ENCODE measurements around the gene MAP2. TPM values are rescaled to one million over a fixed set of nuclear protein-coding genes. Genes with fewer than 3 reads are reported as not detected.

Gene MAP2
- total RNA-seq, 2 donors from 2014 or later = 18.8 to 30.7 TPM

- H3K27ac ChIP-seq = no peak overlapping the region
- H3K4me3 ChIP-seq = no peak overlapping the region
- H3K9me3 ChIP-seq = no peaks in the 10 kb centered on the region
- no peak for TF ChIP-seq POLR2AphosphoS5 (IDR thresholded peaks at IDR 0.05)
- TF ChIP-seq, protein P1, sequence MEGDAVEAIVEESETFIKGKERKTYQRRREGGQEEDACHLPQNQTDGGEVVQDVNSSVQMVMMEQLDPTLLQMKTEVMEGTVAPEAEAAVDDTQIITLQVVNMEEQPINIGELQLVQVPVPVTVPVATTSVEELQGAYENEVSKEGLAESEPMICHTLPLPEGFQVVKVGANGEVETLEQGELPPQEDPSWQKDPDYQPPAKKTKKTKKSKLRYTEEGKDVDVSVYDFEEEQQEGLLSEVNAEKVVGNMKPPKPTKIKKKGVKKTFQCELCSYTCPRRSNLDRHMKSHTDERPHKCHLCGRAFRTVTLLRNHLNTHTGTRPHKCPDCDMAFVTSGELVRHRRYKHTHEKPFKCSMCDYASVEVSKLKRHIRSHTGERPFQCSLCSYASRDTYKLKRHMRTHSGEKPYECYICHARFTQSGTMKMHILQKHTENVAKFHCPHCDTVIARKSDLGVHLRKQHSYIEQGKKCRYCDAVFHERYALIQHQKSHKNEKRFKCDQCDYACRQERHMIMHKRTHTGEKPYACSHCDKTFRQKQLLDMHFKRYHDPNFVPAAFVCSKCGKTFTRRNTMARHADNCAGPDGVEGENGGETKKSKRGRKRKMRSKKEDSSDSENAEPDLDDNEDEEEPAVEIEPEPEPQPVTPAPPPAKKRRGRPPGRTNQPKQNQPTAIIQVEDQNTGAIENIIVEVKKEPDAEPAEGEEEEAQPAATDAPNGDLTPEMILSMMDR (IDR thresholded peaks at IDR 0.05) = no peak
- no peak for TF ChIP-seq POLR2A (IDR thresholded peaks at IDR 0.05)
- no peak for DNase-seq (ENCODE audit: low spot score)
- H3K36me3 ChIP-seq = no peaks in the 10 kb centered on the region
- no peaks in the 10 kb centered on the region for H3K27me3 ChIP-seq (replicated peaks; ENCODE audit: insufficient read depth)
- H3K4me1 ChIP-seq (replicated peaks) = no peaks in the 10 kb centered on the region
- intact Hi-C loops (cut with DNase I) = no loop called here
Observed at GRCh38 chr2:209471037-209471436, 47.2 kb downstream of the MAP2 start.

DNA sequence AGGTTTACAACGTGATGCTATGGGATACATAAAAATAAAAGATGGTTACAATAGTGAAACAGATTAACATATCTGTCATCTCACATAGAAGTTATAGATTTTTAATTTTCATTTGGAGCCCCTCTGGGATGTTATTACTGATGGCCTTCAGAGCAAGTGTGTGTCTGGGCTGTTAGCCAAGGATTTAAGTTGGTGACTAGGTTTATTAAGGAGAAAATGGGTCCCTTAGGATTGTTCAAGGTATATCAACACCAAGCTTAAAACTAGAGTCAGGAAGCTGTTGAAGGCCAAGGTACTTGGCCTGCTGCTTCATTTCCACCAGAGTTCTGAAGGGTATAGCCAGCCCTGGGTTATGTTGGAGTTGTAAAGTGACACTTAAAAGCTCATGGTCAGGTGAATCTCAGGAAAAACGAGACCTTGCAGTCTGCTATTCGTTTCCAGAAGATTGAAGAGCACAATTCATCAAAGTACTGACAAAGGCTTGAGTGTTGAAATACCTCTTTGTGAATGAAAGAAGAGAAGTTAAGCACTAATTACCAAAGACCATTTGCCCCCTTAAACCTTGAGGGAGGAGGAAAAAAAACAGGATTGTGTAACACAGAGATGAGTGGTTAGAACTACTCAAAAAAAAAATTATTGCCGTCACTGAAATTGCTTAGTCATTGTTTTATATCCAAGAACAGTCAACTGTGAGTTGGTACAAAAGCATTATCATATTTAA is 48.4 kb downstream of the MAP2 start:
- Histone ChIP-seq H3K27me3 (replicated peaks; ENCODE audit: insufficient read depth) (no peaks in the 10 kb centered on the region), H3K36me3 (no peaks in the 10 kb centered on the region), H3K4me1 (replicated peaks) (no peaks in the 10 kb centered on the region), H3K9me3 (no peaks in the 10 kb centered on the region), H3K4me3 (no peak overlapping the region), H3K27ac (no peak overlapping the region)
- no peak for DNase-seq (ENCODE audit: low spot score)
- 64% methylated on average over 4 of the region's 4 CpGs for WGBS
- TF ChIP-seq POLR2A (IDR thresholded peaks at IDR 0.05) (no peak), POLR2AphosphoS5 (IDR thresholded peaks at IDR 0.05) (no peak)
- TF ChIP-seq, protein P1 (IDR thresholded peaks at IDR 0.05) = no peak
- intact Hi-C loops (cut with DNase I) = no loop called here

GRCh38 chr2:209472871-209473270 is 49.0 kb downstream of the MAP2 start:
- TF ChIP-seq POLR2A (IDR thresholded peaks at IDR 0.05) = no peak
- no peak for TF ChIP-seq POLR2AphosphoS5 (IDR thresholded peaks at IDR 0.05)
- TF ChIP-seq, protein P1 (IDR thresholded peaks at IDR 0.05) = no peak
- H3K27ac ChIP-seq = no peak overlapping the region
- no peaks in the 10 kb centered on the region for H3K9me3 ChIP-seq
- WGBS = 75% methylated on average over 2 of the region's 2 CpGs
- intact Hi-C loops (cut with DNase I) = no loop called here
- no peaks in the 10 kb centered on the region for H3K4me1 ChIP-seq (replicated peaks)
- H3K36me3 ChIP-seq = no peaks in the 10 kb centered on the region
- H3K4me3 ChIP-seq = no peak overlapping the region
- no peaks in the 10 kb centered on the region for H3K27me3 ChIP-seq (replicated peaks; ENCODE audit: insufficient read depth)
- no peak for DNase-seq (ENCODE audit: low spot score)

DNA sequence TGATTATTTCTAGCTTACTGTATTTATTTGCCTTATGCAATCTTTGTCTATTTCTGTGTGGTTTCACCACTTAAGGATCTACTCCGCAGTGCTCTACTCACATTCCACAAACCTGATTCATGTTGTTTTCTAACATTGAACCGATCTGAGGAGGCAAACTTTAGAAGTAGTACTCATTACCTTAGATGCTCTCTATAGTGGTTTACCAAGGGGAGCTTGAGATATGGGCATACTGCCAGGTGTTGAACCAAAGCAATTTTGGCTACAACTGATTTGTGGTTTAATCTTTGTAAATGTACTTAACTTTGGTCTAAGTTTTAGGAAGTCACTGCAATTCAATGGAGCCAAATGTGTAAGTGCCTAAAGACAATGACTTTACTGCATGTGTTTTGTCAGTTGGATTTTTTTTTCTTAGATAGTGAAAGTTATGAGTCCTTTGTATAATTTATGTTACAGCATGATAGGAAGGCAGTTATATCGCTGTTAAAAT is 50.1 kb downstream of the MAP2 start:
- no peak overlapping the region for H3K27ac ChIP-seq
- WGBS = 22% methylated on average over 3 of the region's 3 CpGs
- no peaks in the 10 kb centered on the region for H3K4me1 ChIP-seq (replicated peaks)
- TF ChIP-seq, protein P1 (IDR thresholded peaks at IDR 0.05) = no peak
- no peak for TF ChIP-seq POLR2AphosphoS5 (IDR thresholded peaks at IDR 0.05)
- no peak for TF ChIP-seq POLR2A (IDR thresholded peaks at IDR 0.05)
- no peaks in the 10 kb centered on the region for H3K27me3 ChIP-seq (replicated peaks; ENCODE audit: insufficient read depth)
- no peak overlapping the region for H3K4me3 ChIP-seq
- DNase-seq (ENCODE audit: low spot score) = no peak
- H3K9me3 ChIP-seq = no peaks in the 10 kb centered on the region
- H3K36me3 ChIP-seq = no peaks in the 10 kb centered on the region
- intact Hi-C loops (cut with DNase I) = no loop called here

GRCh38 chr2:209474960-209475359 is 51.1 kb downstream of the MAP2 start:
- no peaks in the 10 kb centered on the region for H3K36me3 ChIP-seq
- no peaks in the 10 kb centered on the region for H3K4me1 ChIP-seq (replicated peaks)
- no peak for DNase-seq (ENCODE audit: low spot score)
- no peak overlapping the region for H3K4me3 ChIP-seq
- intact Hi-C loops (cut with DNase I) = no loop called here
- TF ChIP-seq POLR2AphosphoS5 (IDR thresholded peaks at IDR 0.05) (no peak), POLR2A (IDR thresholded peaks at IDR 0.05) (no peak)
- TF ChIP-seq, protein P1 (IDR thresholded peaks at IDR 0.05) = no peak
- no peaks in the 10 kb centered on the region for H3K27me3 ChIP-seq (replicated peaks; ENCODE audit: insufficient read depth)
- H3K9me3 ChIP-seq = no peaks in the 10 kb centered on the region
- WGBS = 57% methylated on average over 2 of the region's 2 CpGs
- no peak overlapping the region for H3K27ac ChIP-seq
